ENCODE results near the gene AURKAIP1.

AURKAIP1 gene

DNA sequence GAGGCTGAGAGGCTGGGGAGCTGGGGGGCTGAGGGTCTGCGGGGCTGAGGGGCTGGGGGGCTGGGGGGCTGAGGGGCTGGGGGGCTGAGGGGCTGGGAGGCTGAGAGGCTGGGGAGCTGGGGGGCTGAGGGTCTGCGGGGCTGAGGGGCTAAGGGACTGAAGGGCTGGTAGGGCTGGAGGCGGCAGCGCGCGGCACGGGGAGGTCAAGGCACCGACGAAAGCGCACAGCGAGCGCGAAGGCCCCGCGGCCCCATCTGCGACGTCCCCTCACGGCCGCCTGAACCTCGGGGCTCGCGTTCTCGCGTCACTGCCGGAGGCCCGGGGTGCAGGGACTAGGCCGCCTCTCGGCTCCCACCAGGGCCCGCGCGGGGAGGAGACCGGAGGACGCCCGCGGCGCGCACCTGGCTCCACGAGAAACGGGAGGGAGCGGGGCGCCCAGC is 50.9 kb downstream of the AURKAIP1 start:
- TF ChIP-seq EZH2phosphoT487 (IDR thresholded peaks at IDR 0.05; ENCODE audit: low read depth), result no peak
- TF ChIP-seq, protein P1, sequence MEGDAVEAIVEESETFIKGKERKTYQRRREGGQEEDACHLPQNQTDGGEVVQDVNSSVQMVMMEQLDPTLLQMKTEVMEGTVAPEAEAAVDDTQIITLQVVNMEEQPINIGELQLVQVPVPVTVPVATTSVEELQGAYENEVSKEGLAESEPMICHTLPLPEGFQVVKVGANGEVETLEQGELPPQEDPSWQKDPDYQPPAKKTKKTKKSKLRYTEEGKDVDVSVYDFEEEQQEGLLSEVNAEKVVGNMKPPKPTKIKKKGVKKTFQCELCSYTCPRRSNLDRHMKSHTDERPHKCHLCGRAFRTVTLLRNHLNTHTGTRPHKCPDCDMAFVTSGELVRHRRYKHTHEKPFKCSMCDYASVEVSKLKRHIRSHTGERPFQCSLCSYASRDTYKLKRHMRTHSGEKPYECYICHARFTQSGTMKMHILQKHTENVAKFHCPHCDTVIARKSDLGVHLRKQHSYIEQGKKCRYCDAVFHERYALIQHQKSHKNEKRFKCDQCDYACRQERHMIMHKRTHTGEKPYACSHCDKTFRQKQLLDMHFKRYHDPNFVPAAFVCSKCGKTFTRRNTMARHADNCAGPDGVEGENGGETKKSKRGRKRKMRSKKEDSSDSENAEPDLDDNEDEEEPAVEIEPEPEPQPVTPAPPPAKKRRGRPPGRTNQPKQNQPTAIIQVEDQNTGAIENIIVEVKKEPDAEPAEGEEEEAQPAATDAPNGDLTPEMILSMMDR (IDR thresholded peaks at IDR 0.05; ENCODE audit: low read depth, low read length), result no peak
- H3K9ac ChIP-seq (ENCODE audit: low read length), result peak overlapping the region; percentile 92
- peak overlapping the region; percentile 52 for H3K4me2 ChIP-seq (ENCODE audit: low read length)
- H3K27me3 ChIP-seq (ENCODE audit: low read depth, low read length), result no peaks in the 10 kb centered on the region
- peaks cover 60% of the 10 kb centered on the region for H3K79me2 ChIP-seq (ENCODE audit: low read length)
- H3K4me3 ChIP-seq (ENCODE audit: low read length), result peak overlapping the region; percentile 81
- H3K27ac ChIP-seq (ENCODE audit: low read length), result peak overlapping the region; percentile 44; the same call in 1 of the 2 replicates
- peaks cover 30% of the 10 kb centered on the region for H4K20me1 ChIP-seq (ENCODE audit: insufficient read depth, low read length)
- H3K9me3 ChIP-seq (ENCODE audit: insufficient read depth, low read length), result no peaks in the 10 kb centered on the region
- peaks cover 5% of the 10 kb centered on the region for H3K36me3 ChIP-seq (replicated peaks; ENCODE audit: low read depth, low read length)
- H3K4me1 ChIP-seq (ENCODE audit: low read length), result peaks cover 15% of the 10 kb centered on the region
- H2AFZ ChIP-seq (ENCODE audit: low read depth, low read length), result peak overlapping the region; percentile 46; the same call in 1 of the 2 replicates

All from OCI-LY3 (cell line).